ENCODE data around the gene PTPRN2.

- TF ChIP-seq CTCF (IDR thresholded peaks at IDR 0.05) (no peak), POLR2A (IDR thresholded peaks at IDR 0.05) (no peak)
Observed at GRCh38 chr7:158500651-158501052, 87.0 kb downstream of the PTPRN2 start.
